ENCODE data around the gene ANKDD1A. TPM values are rescaled to one million over a fixed set of nuclear protein-coding genes. Genes with fewer than 3 reads are reported as not detected.

ANKDD1A gene
- total RNA-seq, 1 donor from 2014 or later = 1.9 TPM

DNA sequence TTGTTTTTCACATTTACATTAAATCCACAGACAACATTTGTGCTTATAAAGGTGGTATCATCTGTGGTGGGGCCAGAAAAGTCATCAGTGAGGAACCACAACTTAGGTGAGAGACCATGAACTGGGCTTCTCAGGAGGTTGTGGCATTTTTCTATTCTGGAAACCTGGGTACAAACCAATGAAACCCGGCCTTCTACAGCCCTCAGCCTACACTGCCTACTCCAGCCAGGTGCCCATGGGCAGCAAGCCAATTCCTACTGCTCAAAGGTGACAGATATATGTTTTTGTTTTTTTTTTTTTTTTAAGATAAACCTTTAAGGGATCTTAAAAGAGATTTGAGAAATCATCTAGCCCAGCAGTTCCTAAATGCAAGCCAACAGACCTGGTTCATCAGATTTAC lies 57.7 kb downstream of the ANKDD1A start:
- H3K36me3 ChIP-seq (ENCODE audit: control insufficient read depth, insufficient read depth, low read length) = peaks cover 4% of the 10 kb centered on the region
- TF ChIP-seq, protein P1, sequence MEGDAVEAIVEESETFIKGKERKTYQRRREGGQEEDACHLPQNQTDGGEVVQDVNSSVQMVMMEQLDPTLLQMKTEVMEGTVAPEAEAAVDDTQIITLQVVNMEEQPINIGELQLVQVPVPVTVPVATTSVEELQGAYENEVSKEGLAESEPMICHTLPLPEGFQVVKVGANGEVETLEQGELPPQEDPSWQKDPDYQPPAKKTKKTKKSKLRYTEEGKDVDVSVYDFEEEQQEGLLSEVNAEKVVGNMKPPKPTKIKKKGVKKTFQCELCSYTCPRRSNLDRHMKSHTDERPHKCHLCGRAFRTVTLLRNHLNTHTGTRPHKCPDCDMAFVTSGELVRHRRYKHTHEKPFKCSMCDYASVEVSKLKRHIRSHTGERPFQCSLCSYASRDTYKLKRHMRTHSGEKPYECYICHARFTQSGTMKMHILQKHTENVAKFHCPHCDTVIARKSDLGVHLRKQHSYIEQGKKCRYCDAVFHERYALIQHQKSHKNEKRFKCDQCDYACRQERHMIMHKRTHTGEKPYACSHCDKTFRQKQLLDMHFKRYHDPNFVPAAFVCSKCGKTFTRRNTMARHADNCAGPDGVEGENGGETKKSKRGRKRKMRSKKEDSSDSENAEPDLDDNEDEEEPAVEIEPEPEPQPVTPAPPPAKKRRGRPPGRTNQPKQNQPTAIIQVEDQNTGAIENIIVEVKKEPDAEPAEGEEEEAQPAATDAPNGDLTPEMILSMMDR (IDR thresholded peaks at IDR 0.05; ENCODE audit: insufficient read depth, low read length, poor library complexity, severe bottlenecking) = no peak
- no peak for DNase-seq (ENCODE audit: low read depth)
- H3K4me3 ChIP-seq (ENCODE audit: low read depth, low read length) = no peak overlapping the region
- no peaks in the 10 kb centered on the region for H3K27me3 ChIP-seq (ENCODE audit: control insufficient read depth, insufficient read depth, low read length)

DNA sequence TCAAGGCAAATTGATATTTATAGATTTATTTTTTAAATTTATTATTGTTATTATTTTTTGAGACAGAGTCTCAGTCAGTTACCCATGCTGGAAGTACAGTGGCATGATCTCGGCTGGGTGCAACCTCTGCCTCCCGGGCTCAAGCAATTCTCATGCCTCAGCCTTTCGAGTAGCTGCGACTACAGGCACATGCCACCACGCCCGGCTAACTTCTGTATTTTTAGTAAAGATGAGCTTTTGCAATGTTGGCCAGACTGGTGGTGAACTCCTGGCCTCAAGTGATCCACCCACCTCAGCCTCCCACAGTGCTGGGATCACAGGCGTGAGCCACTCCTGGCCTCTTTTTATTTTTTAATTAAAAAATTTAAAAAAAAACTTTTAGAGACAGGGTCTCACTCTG lies 59.0 kb downstream of the ANKDD1A start:
- no peak for DNase-seq (ENCODE audit: low read depth)
- Histone ChIP-seq H3K36me3 (ENCODE audit: control insufficient read depth, insufficient read depth, low read length) (peaks cover 4% of the 10 kb centered on the region), H3K27me3 (ENCODE audit: control insufficient read depth, insufficient read depth, low read length) (no peaks in the 10 kb centered on the region), H3K4me3 (ENCODE audit: low read depth, low read length) (no peak overlapping the region)
- TF ChIP-seq, protein P1 (IDR thresholded peaks at IDR 0.05; ENCODE audit: insufficient read depth, low read length, poor library complexity, severe bottlenecking) = no peak

DNA sequence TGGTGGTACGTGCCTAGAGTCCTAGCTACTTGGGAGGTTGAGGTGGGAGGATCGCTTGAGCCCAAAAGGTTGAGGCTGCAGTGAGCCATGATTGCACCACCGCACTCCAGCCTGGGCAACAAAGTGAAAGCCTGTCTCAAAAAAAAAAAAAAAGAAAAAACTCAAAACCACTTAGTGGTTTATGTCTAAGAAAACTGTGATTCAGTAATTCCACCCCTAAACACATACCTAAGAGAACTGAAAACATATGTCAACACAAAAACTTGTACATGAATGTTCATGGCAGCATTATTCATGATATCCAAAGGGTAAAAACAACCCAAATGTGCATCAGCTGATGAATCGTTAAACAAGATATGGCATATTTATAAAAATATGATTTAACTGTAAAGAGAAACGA lies 63.7 kb downstream of the ANKDD1A start:
- Histone ChIP-seq H3K36me3 (ENCODE audit: control insufficient read depth, insufficient read depth, low read length) (peaks cover 2% of the 10 kb centered on the region), H3K27me3 (ENCODE audit: control insufficient read depth, insufficient read depth, low read length) (no peaks in the 10 kb centered on the region), H3K4me3 (ENCODE audit: low read depth, low read length) (no peak overlapping the region)
- TF ChIP-seq, protein P1 (IDR thresholded peaks at IDR 0.05; ENCODE audit: insufficient read depth, low read length, poor library complexity, severe bottlenecking) = no peak
- no peak for DNase-seq (ENCODE audit: low read depth)

DNA sequence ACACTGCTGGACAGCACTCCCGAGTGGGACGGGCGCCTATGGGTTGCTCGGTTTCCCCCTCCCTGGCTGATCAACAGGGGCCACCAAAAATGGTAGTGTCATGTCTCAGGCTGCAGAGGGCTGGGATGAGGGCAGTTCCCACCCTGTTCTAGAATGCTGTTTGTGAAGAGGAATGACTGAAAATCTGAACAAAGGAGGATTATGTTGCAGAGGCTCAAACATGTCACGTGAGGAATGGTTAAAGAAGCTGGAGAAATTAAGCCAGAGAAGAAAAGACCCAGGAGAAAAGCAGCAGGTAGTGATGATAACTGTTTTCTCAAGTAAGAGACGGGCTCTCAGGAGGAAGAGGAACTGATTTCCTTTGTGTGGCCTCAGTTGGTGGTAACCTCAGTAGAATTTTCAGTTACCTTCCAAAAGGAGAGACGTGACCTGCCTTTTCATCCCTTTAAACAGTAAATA lies 67.6 kb downstream of the ANKDD1A start:
- TF ChIP-seq, protein P1 (IDR thresholded peaks at IDR 0.05; ENCODE audit: insufficient read depth, low read length, poor library complexity, severe bottlenecking) = no peak
- no peak for DNase-seq (ENCODE audit: low read depth)
- Histone ChIP-seq H3K27me3 (ENCODE audit: control insufficient read depth, insufficient read depth, low read length) (no peaks in the 10 kb centered on the region), H3K36me3 (ENCODE audit: control insufficient read depth, insufficient read depth, low read length) (no peaks in the 10 kb centered on the region), H3K4me3 (ENCODE audit: low read depth, low read length) (no peak overlapping the region)

DNA sequence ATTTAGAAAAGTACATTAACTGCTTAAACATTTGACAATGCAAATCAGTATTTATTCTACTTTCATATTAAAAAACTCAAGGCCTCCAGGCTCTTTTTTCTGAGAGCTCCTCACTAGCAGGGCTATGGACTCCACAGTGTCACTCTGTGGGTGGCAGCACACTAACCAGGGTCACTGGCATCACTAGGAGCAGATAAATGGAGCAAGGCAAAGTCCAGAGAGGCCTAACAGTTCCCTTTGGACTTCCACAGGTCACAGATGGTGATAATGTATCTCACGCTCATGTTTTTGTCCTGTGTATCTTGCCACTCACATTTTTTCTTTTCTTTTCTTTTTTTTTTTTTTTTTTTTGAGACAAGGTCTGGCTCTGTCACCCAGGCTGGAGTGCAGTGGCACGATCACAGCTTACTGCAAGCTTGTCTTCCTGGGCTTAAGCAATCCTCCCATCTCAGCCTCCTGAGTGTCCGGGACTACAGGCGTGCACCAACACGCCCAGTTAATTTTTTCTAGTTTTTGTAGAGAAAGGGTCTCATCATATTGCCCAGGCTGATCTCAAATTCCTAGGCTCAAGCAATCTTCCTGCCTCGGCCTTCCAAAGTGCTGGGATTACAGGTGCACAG lies 70.2 kb downstream of the ANKDD1A start:
- H3K27me3 ChIP-seq (ENCODE audit: control insufficient read depth, insufficient read depth, low read length) = no peaks in the 10 kb centered on the region
- no peak overlapping the region for H3K4me3 ChIP-seq (ENCODE audit: low read depth, low read length)
- no peak for DNase-seq (ENCODE audit: low read depth)
- TF ChIP-seq, protein P1 (IDR thresholded peaks at IDR 0.05; ENCODE audit: insufficient read depth, low read length, poor library complexity, severe bottlenecking) = no peak
- H3K36me3 ChIP-seq (ENCODE audit: control insufficient read depth, insufficient read depth, low read length) = peaks cover 1% of the 10 kb centered on the region

DNA sequence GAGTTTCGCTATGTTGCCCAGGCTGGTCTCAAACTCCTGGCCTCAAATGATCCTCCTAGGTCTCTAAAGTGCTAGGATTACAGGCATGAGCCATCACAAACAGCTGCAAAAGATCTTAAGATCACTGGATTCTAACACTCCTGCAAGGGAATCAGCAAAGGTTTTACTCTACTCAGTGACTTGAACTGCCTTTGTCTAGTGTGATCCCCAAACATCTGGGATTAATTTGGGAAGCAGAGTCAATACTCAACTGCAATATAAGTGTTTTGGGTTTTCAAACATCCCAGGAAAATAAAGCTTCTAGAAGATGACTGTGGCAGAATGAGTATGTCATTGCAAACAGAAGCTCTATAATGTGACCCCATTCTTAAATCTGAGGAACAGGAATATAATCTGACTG lies 70.8 kb downstream of the ANKDD1A start:
- H3K36me3 ChIP-seq (ENCODE audit: control insufficient read depth, insufficient read depth, low read length) = peaks cover 1% of the 10 kb centered on the region
- TF ChIP-seq, protein P1 (IDR thresholded peaks at IDR 0.05; ENCODE audit: insufficient read depth, low read length, poor library complexity, severe bottlenecking) = no peak
- no peak overlapping the region for H3K4me3 ChIP-seq (ENCODE audit: low read depth, low read length)
- no peaks in the 10 kb centered on the region for H3K27me3 ChIP-seq (ENCODE audit: control insufficient read depth, insufficient read depth, low read length)
- DNase-seq (ENCODE audit: low read depth) = no peak
